ENCODE measurements around the gene DAPK2.

The DAPK2 gene

GRCh38 chr15:63857461-63857856 is 188.8 kb downstream of the DAPK2 start:
- no peak overlapping the region for H3K4me3 Mint-ChIP-seq
- H3K9me3 Mint-ChIP-seq, result no peaks in the 10 kb centered on the region
- peaks cover 9% of the 10 kb centered on the region for H3K4me1 Mint-ChIP-seq
- H3K36me3 Mint-ChIP-seq (ENCODE audit: low read depth), result no peaks in the 10 kb centered on the region
- TF ChIP-seq CTCF (IDR thresholded peaks at IDR 0.05), result no peak
- peak overlapping the region; percentile 97 for H3K27ac Mint-ChIP-seq
- peaks cover 8% of the 10 kb centered on the region for H3K27me3 Mint-ChIP-seq (ENCODE audit: low read depth, poor library complexity)
- no peak for DNase-seq

Data from nephron progenitor cell (in vitro differentiated cells).